MG63 (cell line): ENCODE data around the gene NPIPB2. TPM values are rescaled to one million over a fixed set of nuclear protein-coding genes. Genes with fewer than 3 reads are reported as not detected.

ENCODE experiments used
- DNase-seq: peaks from one replicate; pipeline ENCODE4 v3.0.0-alpha.2; 2020
- H3K27me3 ChIP-seq: fragments of 250-450 bp; sonication (Bioruptor Pico); 2 replicates; pipeline ENCODE4 v1.5.1; 2020; ENCODE audit warnings: mild to moderate bottlenecking, moderate library complexity
- H3K36me3 ChIP-seq: fragments of 250-450 bp; sonication (Bioruptor Pico); 2 replicates; pipeline ENCODE4 v1.5.1; 2020; ENCODE audit warnings: mild to moderate bottlenecking, moderate library complexity
- H3K4me3 ChIP-seq: fragments of 250-450 bp; sonication (Bioruptor Pico); 2 replicates; pipeline ENCODE4 v1.5.1; 2020; ENCODE audit warnings: mild to moderate bottlenecking, moderate library complexity
- H3K9me3 ChIP-seq: fragments of 250-450 bp; sonication (Bioruptor Pico); 2 replicates; pipeline ENCODE4 v1.5.1; 2020; ENCODE audit warnings: mild to moderate bottlenecking, moderate library complexity
- total RNA-seq: library from RNA; depleted of rRNA; stranded (reverse); fragments of >200 nt; shearing (Covaris generic); gene quantifications from 2 replicates; pipeline ENCODE4 v1.2.3, GENCODE V29; 2014; ENCODE audit warnings: low replicate concordance; rRNA removed

The NPIPB2 gene
- total RNA-seq, 1 experiment from 2014 or later = not detected

DNA sequence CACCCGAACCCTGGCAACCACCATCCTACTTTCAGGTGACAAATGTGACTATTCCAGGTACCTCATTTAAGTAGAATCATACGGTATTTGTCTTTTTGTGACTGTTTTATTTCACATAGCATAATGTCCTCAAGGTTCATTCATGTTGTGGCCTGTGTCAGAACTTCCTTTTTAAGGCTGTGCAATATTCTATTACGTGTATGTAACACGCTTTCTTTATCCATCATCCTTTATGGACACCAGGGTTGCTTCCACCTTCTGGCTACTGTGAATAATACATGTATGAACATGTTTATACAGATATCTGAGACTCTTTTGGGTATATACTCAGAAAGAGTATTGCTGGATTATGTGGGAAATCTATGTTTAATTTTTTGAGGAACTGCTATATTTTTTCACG is 61.8 kb downstream of the NPIPB2 start:
- no peaks in the 10 kb centered on the region for H3K9me3 ChIP-seq
- no peak overlapping the region for H3K4me3 ChIP-seq
- no peak for DNase-seq
- H3K36me3 ChIP-seq = peaks cover 88% of the 10 kb centered on the region
- H3K27me3 ChIP-seq = no peaks in the 10 kb centered on the region

DNA sequence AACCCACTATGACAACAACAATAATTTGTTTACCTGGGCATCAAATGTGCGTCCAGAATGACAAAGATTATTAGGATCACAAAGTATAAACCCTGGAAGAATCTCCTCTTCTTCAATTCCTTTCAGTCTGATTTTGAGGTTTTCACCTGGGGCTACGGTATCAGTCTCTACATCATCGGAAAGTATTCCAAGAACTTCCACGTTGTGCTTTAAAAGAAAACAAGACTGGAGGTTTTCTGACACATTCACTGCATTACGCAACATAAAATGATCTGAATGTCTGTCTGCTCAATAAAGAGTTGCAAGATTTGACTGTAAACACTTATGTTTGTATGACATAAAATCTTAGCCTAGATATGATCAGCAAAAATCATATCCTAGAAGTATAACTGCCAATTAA is 64.5 kb downstream of the NPIPB2 start:
- no peak overlapping the region for H3K4me3 ChIP-seq
- H3K27me3 ChIP-seq = no peaks in the 10 kb centered on the region
- H3K36me3 ChIP-seq = peaks cover 93% of the 10 kb centered on the region
- H3K9me3 ChIP-seq = no peaks in the 10 kb centered on the region
- no peak for DNase-seq

Other genes starting within 250 kb of the NPIPB2 start
- gene TXNDC11, start 199.2 kb downstream of the NPIPB2 start, total RNA-seq = 41.0 and 47.2 TPM in 2 replicates
- 35.6 and 60.5 TPM in 2 replicates for gene ZC3H7A, start 144.8 kb downstream of the NPIPB2 start, total RNA-seq
- gene RSL1D1, start 90.5 kb downstream of the NPIPB2 start, total RNA-seq = 346 and 797 TPM in 2 replicates
- 32.3 and 64.9 TPM in 2 replicates for gene GSPT1, start 26.1 kb downstream of the NPIPB2 start, total RNA-seq
- not detected in 2 replicates for gene TNFRSF17, start 23.2 kb upstream of the NPIPB2 start, total RNA-seq
- 7.1 and 35.6 TPM in 2 replicates for gene SNX29, start 34.7 kb upstream of the NPIPB2 start, total RNA-seq